ENCODE measurements around the gene RHOB.

DNA sequence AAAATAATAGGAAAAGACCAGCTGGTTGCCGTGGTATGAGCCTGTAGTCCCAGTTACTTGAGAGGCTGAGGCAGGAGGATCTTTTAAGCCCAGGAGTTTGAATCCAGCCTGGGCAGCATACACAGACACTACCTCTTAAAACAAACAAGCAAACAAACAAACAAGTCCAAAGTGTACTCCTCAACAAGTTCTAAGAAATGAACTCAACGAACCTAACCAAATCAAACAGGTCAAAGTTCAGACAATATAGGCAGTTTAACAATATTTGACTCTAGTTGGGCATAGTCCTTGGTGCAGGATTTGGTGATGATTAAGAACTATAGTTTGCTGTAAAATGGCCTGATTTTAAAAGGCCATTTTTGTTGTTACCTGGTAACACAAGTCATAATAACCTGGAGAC is 41.9 kb upstream of the RHOB start:
- TF ChIP-seq POLR2A (IDR thresholded peaks at IDR 0.05; ENCODE audit: low read length) (no peak), GATA1 (IDR thresholded peaks at IDR 0.05; ENCODE audit: low read depth, low read length) (no peak)
